PFSK-1 (cell line): Measurements from ENCODE around the gene ABR.

Experiments
- FOXP2 ChIP-seq: optimal IDR thresholded peaks from 2 replicates; pipeline ENCODE3; 2011; ENCODE audit warnings: borderline replicate concordance, control low read depth, inconsistent platforms; ENCODE audit not compliant: insufficient read depth; ENCODE audit errors: extremely low read length, extremely low read depth
- POLR2AphosphoS5 ChIP-seq: IDR thresholded peaks from 2 replicates; pipeline ENCODE4 v1.6.1; 2012; ENCODE audit warnings: low read depth, mild to moderate bottlenecking, control low read depth, low read length, moderate library complexity
- REST ChIP-seq, 2 experiments: IDR thresholded peaks; 2 replicates each; pipeline versions ENCODE4 v1.6.1 to v1.8.0; 2011 to 2012; ENCODE audit warnings: low read depth in 2 of 2, low read length in 2 of 2, control low read depth in 1 of 2, inconsistent platforms in 1 of 2, mild to moderate bottlenecking in 1 of 2, moderate library complexity in 1 of 2; ENCODE audit not compliant: insufficient read depth in 1 of 2
- SIN3A ChIP-seq: IDR thresholded peaks from 2 replicates; pipeline ENCODE4 v1.6.1; 2012; ENCODE audit warnings: mild to moderate bottlenecking, low read length, moderate library complexity, borderline replicate concordance; ENCODE audit not compliant: insufficient read depth
- TAF1 ChIP-seq: IDR thresholded peaks from 2 replicates; pipeline ENCODE4 v1.6.1; 2012; ENCODE audit warnings: low read length, control low read depth, borderline replicate concordance; ENCODE audit not compliant: insufficient read depth

ABR gene

GRCh38 chr17:1227365-1227764, 47.6 kb upstream of the ABR start:
- TF ChIP-seq REST (IDR thresholded peaks at IDR 0.05; ENCODE audit: insufficient read depth in 1 of 2, low read depth in 2 of 2, low read length in 2 of 2): no peak
- TF ChIP-seq SIN3A: no peak
- no peak for TF ChIP-seq POLR2AphosphoS5
- no peak for TF ChIP-seq TAF1
- no peak for TF ChIP-seq FOXP2

DNA sequence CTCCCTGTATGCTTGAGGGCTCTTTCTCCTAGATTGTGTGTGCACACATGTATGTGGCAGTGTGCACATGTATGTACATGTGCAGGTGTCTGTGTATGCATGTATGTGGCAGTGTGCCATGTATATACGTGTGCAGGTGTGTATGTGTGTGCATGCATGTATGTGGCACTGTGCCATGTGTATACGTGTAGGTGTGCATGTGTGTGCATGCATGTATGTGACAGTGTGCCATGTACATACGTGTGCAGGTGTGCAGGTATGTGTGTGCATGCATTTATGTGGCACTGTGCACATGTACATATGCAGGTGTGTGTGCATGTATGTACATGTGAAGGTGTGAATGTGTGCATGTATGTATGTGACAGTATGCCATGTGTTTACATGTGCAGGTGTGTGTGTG, 46.5 kb upstream of the ABR start:
- TF ChIP-seq SIN3A: no peak
- no peak for TF ChIP-seq POLR2AphosphoS5
- no peak for TF ChIP-seq FOXP2

GRCh38 chr17:1224330-1224729, 44.5 kb upstream of the ABR start:
- TF ChIP-seq POLR2AphosphoS5 (no peak), FOXP2 (no peak), REST (IDR thresholded peaks at IDR 0.05; ENCODE audit: insufficient read depth in 1 of 2, low read depth in 2 of 2, low read length in 2 of 2) (no peak), SIN3A (no peak), TAF1 (no peak)

DNA sequence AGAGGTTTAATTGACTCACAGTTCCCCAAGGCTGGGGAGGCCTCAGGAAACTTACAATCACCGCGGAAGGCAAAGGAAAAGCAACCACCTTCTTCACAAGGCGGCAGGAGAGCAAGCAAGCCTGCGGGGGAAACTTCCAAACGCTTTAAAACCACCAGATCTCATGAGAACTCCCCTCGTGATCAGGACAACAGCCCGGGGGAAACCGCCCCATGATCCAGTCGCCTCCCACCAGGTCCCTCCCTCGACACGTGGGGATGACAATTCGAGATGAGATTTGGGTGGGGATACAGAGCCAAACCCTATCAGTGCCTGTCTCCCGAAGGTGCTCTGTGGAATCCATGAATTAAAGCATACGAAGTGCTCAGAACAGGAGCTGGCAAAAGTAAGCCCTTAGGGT, 43.9 kb upstream of the ABR start:
- TF ChIP-seq SIN3A (no peak), TAF1 (no peak), POLR2AphosphoS5 (no peak)

DNA sequence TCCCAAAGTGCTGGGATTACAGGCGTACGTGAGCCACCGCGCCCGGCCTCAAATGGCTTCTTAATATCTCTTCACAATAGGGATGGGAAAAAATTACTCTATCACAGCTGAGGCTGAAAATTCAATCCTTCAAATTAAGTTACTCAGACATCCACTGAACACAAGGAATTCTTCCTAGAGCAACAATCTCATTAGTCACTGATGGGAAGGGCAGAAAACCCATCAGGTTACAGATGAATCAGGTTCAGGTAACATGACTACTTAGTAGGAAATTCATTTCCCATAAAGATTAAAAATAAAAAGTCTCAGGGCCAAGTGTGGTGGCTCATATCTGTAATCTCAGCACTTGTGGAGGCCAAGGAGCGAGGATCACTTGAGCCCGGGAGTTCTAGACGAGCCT, 42.5 kb upstream of the ABR start:
- TF ChIP-seq REST (IDR thresholded peaks at IDR 0.05; ENCODE audit: insufficient read depth in 1 of 2, low read depth in 2 of 2, low read length in 2 of 2): no peak
- TF ChIP-seq TAF1: no peak
- TF ChIP-seq FOXP2: no peak
- TF ChIP-seq SIN3A: no peak
- no peak for TF ChIP-seq POLR2AphosphoS5

DNA sequence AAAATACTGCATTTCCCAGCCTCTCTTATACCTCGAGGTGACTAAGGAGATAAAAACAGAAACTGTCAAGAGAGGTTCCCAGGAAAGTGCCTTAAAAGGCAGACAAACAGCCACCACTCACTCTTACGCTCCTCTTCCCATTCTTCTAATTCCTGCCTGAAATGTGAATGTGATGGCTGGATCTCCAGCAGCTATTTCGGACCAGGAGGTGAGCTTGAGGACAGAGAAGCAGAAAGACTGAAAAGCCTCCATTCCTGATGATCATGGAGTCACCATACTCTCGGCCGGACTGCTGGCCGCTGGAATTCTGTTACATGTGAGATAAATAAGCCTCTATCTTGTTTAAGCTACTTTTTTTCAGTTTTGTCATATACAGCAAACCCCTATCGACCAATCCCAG, 41.4 kb upstream of the ABR start:
- no peak for TF ChIP-seq TAF1
- TF ChIP-seq POLR2AphosphoS5: no peak
- no peak for TF ChIP-seq SIN3A
- TF ChIP-seq REST (IDR thresholded peaks at IDR 0.05; ENCODE audit: insufficient read depth in 1 of 2, low read depth in 2 of 2, low read length in 2 of 2): no peak
- TF ChIP-seq FOXP2: no peak
